Smooth muscle cell (in vitro differentiated cells): ENCODE results near the gene EXD3. TPM values are rescaled to one million over a fixed set of nuclear protein-coding genes. Genes with fewer than 3 reads are reported as not detected.
"Not testable (repeated sequence)": the region's sequence is repeated elsewhere in the genome, so short reads cannot be mapped to it uniquely, and the experiment has no call there.

Experiments used
- DNase-seq: peaks from one replicate; lab custom pipeline; 2025; ENCODE audit not compliant: unreplicated experiment; lab: John Stamatoyannopoulos, UW
- H2AFZ ChIP-seq: fragments of 200-600 bp; sonication (generic); 2 replicates; pipeline ENCODE4 v1.6.0; 2016; ENCODE audit warnings: antibody characterized with exemption, low read depth, mild to moderate bottlenecking
- H3F3A ChIP-seq: fragments of 200-600 bp; sonication (generic); 2 replicates; pipeline ENCODE4 v1.6.0; 2017; ENCODE audit warnings: antibody characterized with exemption, low read depth
- H3K27ac ChIP-seq: fragments of 200-600 bp; sonication (generic); 2 replicates; pipeline ENCODE4 v1.5.1; 2016; ENCODE audit warnings: low read depth, mild to moderate bottlenecking
- H3K27me3 ChIP-seq: fragments of 200-600 bp; sonication (generic); 2 replicates; pipeline ENCODE4 v1.6.1; 2016; ENCODE audit warnings: low read depth, mild to moderate bottlenecking
- H3K36me3 ChIP-seq: fragments of 200-600 bp; sonication (generic); 2 replicates; pipeline ENCODE4 v1.5.1; 2016; ENCODE audit warnings: low read depth
- H3K4me1 ChIP-seq: fragments of 200-600 bp; sonication (generic); 2 replicates; pipeline ENCODE4 v1.5.1; 2016; ENCODE audit warnings: low read depth
- H3K4me2 ChIP-seq: fragments of 200-600 bp; sonication (generic); 2 replicates; pipeline ENCODE4 v1.6.0; 2016; ENCODE audit warnings: mild to moderate bottlenecking
- H3K4me3 ChIP-seq: fragments of 200-600 bp; sonication (generic); 2 replicates; pipeline ENCODE4 v1.5.1; 2016; ENCODE audit warnings: mild to moderate bottlenecking
- H3K79me2 ChIP-seq: fragments of 200-600 bp; sonication (generic); 2 replicates; pipeline ENCODE4 v1.6.0; 2016; ENCODE audit warnings: low read depth, mild to moderate bottlenecking
- H3K9ac ChIP-seq: fragments of 200-600 bp; sonication (generic); 2 replicates; pipeline ENCODE4 v1.6.0; 2016; ENCODE audit warnings: low read depth
- H3K9me3 ChIP-seq: fragments of 200-600 bp; sonication (generic); replicated peaks from 2 replicates; pipeline ENCODE4 v1.5.1; 2016; ENCODE audit warnings: low read depth
- H4K20me1 ChIP-seq: fragments of 200-600 bp; sonication (generic); 2 replicates; pipeline ENCODE4 v1.6.0; 2016; ENCODE audit warnings: low read depth
- WGBS: methylation state at CpG from one replicate; pipeline ENCODE4 v1.1.7; 2016; ENCODE audit warnings: low lambda C conversion rate; 5-methylcytosine and 5-hydroxymethylcytosine counted together
- polyA plus RNA-seq: library from polyadenylated mRNA; unstranded; fragments of >200 nt; fragmentation: Nextera tagmentation; extraction: Ambion mirVana; gene quantifications from 2 replicates; pipeline ENCODE4 v1.2.1, GENCODE V29; 2016
- total RNA-seq: library from RNA; depleted of rRNA; stranded (reverse); fragments of >200 nt; gene quantifications from 2 replicates; pipeline ENCODE4 v1.2.3, GENCODE V29; 2014
- TF ChIP-seq, protein P1 (sequence below): fragments of 200-600 bp; sonication (generic); IDR thresholded peaks from 2 replicates; pipeline ENCODE4 v1.5.1; 2017; ENCODE audit warnings: borderline replicate concordance, mild to moderate bottlenecking, antibody characterized with exemption; ENCODE audit not compliant: insufficient read depth, poor library complexity, severe bottlenecking

Gene EXD3
- total and polyA plus RNA-seq, 2 experiments from 2014 or later: 3.1 to 15.7 TPM

DNA sequence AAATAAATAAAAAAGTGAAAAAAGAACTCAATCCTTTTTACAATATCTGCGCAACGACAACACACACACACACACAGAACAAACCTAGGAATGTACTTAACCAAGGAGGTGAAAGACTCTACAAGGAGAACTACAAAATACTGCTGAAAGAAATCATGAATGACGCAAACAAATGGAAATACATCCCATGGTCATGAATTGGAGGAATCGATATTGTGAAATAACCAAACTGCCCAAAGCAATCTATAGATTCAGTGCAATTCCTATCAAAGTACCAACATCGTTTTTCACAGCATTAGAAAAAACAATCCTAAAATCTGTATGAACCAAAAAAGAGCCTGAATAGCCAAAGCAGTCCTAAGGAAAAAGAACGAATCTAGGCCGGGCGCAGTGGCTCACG, 91.0 kb downstream of the EXD3 start:
- TF ChIP-seq, protein P1, sequence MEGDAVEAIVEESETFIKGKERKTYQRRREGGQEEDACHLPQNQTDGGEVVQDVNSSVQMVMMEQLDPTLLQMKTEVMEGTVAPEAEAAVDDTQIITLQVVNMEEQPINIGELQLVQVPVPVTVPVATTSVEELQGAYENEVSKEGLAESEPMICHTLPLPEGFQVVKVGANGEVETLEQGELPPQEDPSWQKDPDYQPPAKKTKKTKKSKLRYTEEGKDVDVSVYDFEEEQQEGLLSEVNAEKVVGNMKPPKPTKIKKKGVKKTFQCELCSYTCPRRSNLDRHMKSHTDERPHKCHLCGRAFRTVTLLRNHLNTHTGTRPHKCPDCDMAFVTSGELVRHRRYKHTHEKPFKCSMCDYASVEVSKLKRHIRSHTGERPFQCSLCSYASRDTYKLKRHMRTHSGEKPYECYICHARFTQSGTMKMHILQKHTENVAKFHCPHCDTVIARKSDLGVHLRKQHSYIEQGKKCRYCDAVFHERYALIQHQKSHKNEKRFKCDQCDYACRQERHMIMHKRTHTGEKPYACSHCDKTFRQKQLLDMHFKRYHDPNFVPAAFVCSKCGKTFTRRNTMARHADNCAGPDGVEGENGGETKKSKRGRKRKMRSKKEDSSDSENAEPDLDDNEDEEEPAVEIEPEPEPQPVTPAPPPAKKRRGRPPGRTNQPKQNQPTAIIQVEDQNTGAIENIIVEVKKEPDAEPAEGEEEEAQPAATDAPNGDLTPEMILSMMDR: no peak
- H3K36me3 ChIP-seq: no peaks in the 10 kb centered on the region
- H3K9me3 ChIP-seq: no peaks in the 10 kb centered on the region
- no peak for DNase-seq
- no peaks in the 10 kb centered on the region for H4K20me1 ChIP-seq
- no peaks in the 10 kb centered on the region for H3F3A ChIP-seq
- H3K4me1 ChIP-seq: no peaks in the 10 kb centered on the region
- no peak overlapping the region for H3K4me2 ChIP-seq
- H2AFZ ChIP-seq: no peak overlapping the region
- H3K9ac ChIP-seq: no peak overlapping the region
- H3K27ac ChIP-seq: no peak overlapping the region
- H3K79me2 ChIP-seq: no peaks in the 10 kb centered on the region
- H3K4me3 ChIP-seq: no peak overlapping the region
- WGBS: 96% methylated on average over 9 of the region's 9 CpGs
- no peaks in the 10 kb centered on the region for H3K27me3 ChIP-seq

DNA sequence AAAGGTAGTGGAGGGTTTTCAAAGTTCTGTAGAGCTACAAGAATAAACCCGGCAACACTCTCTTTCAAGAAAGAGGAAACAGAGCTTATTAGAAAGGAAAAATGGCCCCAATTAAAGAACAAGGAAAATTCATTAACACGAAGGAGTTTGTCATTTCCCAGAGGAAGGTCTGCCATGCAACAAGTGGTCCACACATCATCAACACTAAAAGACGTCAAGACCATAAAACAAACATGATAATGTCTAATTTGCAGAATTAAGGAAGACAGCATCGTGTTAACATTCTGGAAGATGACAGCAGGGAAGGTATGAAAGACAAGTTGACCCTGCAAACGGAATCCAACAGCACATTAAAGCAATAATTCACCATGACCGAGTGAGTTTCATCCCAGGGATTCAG, 92.3 kb downstream of the EXD3 start:
- Histone ChIP-seq H3K4me3 (no peak overlapping the region), H3K27ac (no peak overlapping the region), H3K79me2 (no peaks in the 10 kb centered on the region), H4K20me1 (no peaks in the 10 kb centered on the region), H3K9ac (no peak overlapping the region), H3K27me3 (no peaks in the 10 kb centered on the region), H3K4me1 (no peaks in the 10 kb centered on the region), H2AFZ (no peak overlapping the region), H3K36me3 (no peaks in the 10 kb centered on the region), H3K4me2 (no peak overlapping the region), H3F3A (no peaks in the 10 kb centered on the region), H3K9me3 (no peaks in the 10 kb centered on the region)
- WGBS: 91% methylated on average over 6 of the region's 6 CpGs
- DNase-seq: no peak
- TF ChIP-seq, protein P1: no peak

DNA sequence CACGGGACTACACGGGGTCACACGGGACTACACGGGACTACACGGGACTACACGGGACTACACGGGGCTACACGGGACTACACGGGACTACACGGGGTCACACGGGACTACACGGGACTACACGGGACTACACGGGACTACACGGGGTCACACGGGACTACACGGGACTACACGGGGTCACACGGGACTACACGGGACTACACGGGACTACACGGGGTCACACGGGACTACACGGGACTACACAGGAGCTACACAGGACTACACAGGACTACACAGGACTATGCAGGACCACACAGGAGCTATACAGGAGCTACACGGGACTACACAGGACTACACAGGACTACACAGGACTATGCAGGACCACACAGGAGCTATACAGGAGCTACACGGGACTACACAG, 93.4 kb downstream of the EXD3 start:
- H3K79me2 ChIP-seq, H3K27ac ChIP-seq, H3K4me3 ChIP-seq, H2AFZ ChIP-seq, DNase-seq, H4K20me1 ChIP-seq, H3K4me1 ChIP-seq, H3K9ac ChIP-seq, H3K36me3 ChIP-seq, H3K27me3 ChIP-seq, H3K9me3 ChIP-seq, H3F3A ChIP-seq, H3K4me2 ChIP-seq: not testable (repeated sequence)
- 53% methylated on average over 11 of the region's 26 CpGs for WGBS

DNA sequence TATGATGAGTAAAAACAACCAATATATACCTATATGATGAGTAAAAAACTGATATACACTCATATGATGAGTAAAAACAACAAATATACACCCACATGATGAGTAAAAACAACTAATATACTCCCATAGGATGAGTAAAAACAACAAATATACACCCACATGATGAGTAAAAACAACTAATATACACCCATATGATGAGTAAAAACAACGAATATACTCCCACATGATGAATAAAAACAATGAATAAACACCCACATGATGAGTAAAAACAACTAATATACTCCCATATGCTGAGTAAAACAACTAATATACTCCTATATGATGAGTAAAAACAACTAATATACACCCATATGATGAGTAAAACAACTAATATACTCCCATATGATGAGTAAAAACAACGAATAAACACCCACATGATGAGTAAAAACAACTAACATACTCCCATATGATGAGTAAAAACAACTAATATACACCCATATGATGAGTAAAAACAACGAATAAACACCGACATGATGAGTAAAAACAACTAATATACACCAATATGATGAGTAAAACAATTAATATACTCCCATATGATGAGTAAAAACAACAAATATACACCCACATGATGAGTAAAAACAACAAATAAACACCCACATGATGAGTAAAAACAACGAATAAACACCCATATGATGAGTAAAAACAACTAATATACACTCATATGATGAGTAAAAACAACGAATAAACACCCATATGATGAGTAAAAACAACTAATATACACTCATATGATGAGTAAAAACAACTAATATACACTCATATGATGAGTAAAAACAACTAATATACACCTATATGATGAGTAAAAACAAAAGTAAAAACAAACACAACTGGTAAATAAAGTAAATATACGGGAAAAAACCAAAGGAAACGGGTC, 95.1 kb downstream of the EXD3 start:
- not testable (repeated sequence) for DNase-seq, H3K4me1 ChIP-seq, H3K27ac ChIP-seq, H3K9ac ChIP-seq, H3K9me3 ChIP-seq, H3K27me3 ChIP-seq, H4K20me1 ChIP-seq, H3K4me2 ChIP-seq, H3F3A ChIP-seq, H3K36me3 ChIP-seq, H2AFZ ChIP-seq, H3K4me3 ChIP-seq, H3K79me2 ChIP-seq
- 79% methylated on average over 8 of the region's 8 CpGs for WGBS
